Stimulated activated CD4-positive, alpha-beta T cell treated with anti-CD3 and anti-CD28 coated beads, Interleukin-4, amount 100 ng/mL, for 48 hours (primary cell): ENCODE data around the gene SSBP2.

Experiments
- DNase-seq, 2 donors: peaks; one replicate each; pipeline ENCODE4 v3.0.0-alpha.2; 2020; ENCODE audit warnings: low read depth in 2 of 2

Gene SSBP2

DNA sequence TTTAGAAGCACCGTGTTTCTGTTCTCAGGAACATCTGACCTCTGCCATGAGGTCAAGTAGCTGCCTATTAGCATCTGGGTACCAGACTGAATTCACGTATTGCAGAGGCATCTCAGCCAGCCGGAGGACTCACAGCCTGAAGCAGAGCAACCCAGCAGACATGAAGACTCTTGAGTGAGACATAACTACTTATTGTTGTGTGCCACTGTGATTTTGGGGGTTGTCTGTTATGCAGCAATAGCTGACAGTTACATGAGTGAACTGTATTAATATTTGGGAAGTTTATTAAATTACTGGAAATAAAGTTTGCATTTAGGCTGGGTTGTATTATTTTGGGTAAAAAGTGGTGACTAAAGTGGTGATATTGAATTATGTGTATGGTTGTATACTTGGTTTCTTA is 355.6 kb downstream of the SSBP2 start:
- DNase-seq = no peak

DNA sequence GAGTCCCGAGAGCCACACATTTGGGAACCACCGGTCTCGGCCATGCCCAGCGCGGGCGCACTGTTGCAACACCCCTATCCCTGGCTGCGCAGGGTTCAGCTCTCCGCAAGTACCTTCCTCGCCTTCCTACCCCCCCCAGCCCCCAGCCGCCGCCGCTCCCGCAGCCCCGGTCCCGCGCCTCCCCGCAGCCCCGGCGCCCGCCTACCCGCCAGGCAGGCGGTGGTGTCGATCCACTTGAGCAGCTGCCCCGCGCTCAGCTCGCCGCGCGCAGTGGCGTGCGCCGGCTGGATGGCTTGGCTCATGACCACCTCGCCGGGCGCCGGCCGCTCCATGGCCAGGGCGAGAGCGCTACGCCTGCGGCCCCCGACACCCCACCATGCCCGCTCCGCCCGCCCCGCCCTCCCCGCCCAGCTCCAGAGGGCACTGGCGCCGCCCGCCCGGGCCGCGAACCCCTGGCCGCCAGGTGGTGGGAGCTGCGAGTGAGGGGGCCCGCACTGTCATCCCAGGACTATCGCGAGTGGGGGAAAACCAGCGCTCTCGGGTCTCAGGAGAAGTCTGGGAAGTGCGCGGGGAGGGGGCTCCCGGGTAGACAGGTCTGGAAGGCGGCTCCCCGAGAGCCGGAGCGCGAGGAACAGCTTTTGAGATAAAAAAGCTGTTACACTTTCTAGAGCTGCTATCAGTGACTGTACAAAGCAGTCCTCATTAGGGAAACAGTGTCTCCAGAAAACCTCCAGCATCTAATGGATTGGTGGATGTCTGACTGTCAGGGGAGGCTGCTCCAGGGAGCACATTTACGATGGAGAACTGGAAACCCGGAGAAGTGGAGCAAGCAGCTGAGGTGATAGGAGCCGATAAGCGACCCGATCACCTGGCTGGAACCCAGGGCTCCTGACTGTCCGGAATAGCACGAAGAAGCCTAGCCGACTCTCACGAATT is 356.8 kb downstream of the SSBP2 start, which contains the start of gene ACOT12:
Gene ACOT12, minus strand, starts transcription at position 352 of the 936 bp plus-strand sequence. Its CDS starts 20 bp downstream, at position 332.
- DNase-seq = no peak

DNA sequence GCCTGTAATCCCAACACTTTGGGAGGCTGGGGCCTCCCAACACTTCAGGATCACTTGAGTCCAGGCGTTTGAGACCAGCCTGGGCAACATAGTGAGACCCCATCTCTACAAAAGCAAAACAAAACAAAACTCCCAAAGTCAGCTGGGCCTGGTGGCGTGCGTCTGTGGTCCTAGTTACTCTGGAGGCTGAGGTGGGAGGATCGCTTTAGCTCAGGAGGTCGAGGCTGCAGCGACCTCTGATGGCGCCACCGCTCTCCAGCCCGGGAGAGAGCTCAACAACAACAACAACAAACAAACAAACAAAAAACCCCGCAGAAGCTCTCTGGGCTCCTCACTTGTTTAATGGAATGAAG is 357.5 kb downstream of the SSBP2 start:
- DNase-seq = no peak

DNA sequence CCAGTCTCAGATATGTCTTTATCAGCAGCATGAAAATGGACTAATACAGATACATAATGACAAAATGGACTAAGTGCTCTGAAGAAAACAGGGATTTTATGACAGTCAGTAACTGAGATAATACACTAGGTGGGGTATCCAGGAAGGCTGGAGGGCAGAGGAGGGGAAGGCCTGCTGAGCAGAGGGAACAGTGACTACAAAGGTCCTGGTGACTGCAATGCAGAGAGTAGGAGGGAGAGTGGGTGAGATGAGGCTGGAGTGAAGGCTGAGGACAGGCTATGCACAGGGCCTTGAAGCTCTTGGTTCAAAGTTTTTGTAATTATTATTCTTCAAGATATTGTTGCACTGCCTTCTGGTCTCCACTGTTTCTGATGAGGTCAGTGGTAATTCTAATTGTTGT is 361.9 kb downstream of the SSBP2 start:
- DNase-seq = no peak

DNA sequence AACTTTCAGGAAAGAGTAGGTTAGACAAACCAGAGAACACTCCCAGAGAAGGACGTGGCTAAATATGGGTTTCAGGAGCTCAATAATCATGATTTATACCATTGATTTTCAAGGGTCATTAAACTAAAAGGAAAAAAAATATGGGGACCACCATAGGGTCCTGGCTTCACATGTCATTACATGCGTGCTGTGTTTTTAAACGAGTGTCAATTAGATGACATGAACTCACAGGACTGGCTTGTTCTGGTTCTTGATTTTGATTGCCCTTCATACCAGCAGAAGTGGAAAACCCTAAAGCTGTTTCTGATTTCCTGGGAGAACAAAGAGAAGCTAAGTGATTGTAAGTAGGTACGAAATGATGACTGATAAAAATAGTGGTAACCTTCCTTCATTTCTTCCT is 362.7 kb downstream of the SSBP2 start:
- DNase-seq = no peak

DNA sequence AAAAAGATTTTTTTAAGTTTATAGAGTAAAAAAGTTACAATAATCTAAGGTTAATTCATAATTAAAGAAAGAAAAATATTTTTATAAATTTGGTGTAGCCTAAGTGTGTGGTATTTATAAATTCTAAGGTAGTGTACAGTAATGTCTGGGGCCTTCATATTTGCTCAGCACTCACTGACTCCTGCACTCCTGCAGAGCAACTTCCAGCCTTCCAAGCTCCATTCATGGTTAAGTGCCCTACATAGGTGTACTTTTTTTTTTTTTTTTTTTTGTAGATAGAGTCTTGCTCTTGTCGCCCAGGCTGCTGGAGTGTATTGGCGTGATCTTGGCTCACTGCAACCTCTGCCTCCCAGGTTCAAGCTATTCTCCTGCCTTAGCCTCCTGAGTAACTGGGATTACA is 367.0 kb downstream of the SSBP2 start:
- no peak for DNase-seq

DNA sequence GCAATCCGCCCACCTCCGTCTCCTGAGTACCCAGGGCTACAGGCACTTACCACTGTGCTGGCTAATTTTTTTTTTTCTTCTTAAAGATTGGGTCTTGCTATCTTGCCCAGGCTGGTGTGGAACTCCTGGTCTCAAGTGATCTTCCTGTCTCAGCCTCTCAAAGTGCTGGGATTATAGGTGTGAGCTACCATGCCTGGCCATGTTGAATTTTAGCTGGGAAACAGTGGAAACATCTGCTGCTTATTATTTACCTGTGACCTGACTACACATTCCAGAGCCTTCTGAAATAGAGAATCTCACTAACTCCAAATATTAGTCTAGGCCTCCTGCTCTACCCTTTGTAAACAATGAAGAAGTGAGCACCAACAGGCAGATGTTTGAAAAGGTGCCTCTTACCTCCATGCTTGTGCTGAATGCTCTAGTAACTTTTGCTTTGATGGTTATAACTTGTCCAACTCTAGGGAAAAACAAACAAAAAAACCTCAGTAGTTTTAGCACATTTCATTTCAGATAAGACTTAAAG is 379.5 kb downstream of the SSBP2 start:
- DNase-seq = no peak

DNA sequence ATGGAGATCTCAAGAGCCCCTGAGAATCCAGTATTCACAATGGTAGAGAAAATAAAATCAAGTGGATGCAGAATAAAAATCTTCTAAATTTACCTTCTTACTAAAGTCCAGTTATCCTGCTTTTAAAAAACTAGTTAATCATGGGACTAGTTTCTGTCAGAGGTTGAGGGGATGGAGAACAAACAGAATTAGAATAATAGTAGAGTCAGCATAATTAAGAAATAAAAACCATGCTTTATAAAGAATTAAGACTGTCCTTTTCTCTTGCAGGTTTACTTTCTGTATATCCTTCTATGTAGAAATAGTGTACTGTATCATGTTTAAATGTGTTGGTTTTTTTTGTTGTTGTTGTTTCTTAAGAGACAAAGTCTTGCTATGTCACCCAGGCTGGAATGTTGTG is 380.0 kb downstream of the SSBP2 start:
- no peak for DNase-seq

DNA sequence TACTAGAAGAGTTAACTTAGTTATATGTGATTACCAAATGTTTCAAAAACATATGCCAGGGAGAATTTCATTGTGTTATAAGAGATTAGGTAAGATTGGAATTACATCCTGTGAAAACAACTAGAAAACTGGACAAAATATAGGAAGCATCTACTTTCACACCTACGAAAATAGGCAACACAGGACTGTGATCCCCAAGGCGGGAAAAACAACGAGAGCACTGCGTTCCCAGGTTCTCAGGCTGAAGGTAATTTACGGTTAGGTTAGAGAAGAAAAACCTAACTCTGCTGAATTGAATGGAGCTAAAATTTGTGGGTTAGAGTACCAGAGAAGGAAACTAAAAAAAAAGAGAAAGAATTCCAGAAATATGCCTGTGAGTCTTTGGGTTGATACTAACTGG is 385.4 kb downstream of the SSBP2 start:
- DNase-seq = no peak

DNA sequence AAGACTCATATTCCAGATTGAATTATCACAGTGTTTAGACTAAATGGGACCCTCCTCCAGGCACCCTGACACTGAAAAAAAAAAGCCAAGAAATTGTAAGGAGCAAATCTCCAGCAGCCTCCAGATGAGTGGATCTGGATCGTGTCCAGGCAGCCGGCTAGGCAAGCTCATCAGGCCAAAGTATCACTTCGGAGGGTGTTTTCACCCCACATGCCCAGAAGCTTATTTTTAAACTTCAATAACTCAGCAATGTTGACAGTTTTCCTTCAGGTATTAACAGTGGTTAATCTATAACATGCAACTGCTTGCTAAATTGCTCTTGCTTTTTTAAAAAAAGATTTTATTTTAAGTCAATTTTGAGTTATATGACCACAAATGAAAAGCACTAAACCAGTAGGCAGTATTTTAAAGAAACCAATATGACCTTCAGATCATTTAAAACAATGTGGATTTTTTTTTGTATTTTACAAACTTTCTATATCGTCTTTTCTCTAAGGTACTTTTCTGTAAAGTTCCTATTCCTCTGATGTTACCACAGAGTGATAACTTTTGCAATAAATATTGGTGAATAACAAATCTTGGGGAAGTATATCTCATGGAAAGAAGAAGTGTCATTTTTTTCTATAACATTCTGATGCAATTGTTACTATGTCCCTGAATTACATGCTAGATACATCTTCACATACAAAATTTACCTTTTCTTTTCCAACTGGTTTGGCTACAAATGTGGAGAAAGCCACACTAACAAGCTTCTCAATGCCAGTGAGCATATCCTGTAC is 387.6 kb downstream of the SSBP2 start:
- no peak for DNase-seq
